ENCODE data around the gene RAD51B.

- TF ChIP-seq CTCF (conservative IDR thresholded peaks at IDR 0.05) (no peak), ZFX (IDR thresholded peaks at IDR 0.05) (no peak)
Measured at GRCh38 chr14:68257969-68258368, 438.4 kb downstream of the RAD51B start.

Measured in C4-2B (cell line).